Mucosa of descending colon (tissue), 3 donors: ENCODE results near the gene SGPP2. TPM values are rescaled to one million over a fixed set of nuclear protein-coding genes. Genes with fewer than 3 reads are reported as not detected.

Source experiments
- ATAC-seq: fragments of 200-7000 bp; cut with Tn5 transposase; one replicate; pipeline ENCODE4 v1.9.1; 2020; ENCODE audit warnings: mild to moderate bottlenecking, moderate library complexity
- DNase-seq, 3 donors: peaks; one replicate each; pipeline ENCODE4 v3.0.0-alpha.2; 2020
- H3K36me3 ChIP-seq: fragments of 200-600 bp; one replicate; pipeline ENCODE4 v1.8.0; 2021; ENCODE audit warnings: low read depth, mild to moderate bottlenecking
- H3K4me1 ChIP-seq: fragments of 200-600 bp; one replicate; pipeline ENCODE4 v1.8.0; 2021; ENCODE audit warnings: low read depth, mild to moderate bottlenecking
- H3K4me3 ChIP-seq: fragments of 200-600 bp; one replicate; pipeline ENCODE4 v1.8.0; 2021; ENCODE audit warnings: mild to moderate bottlenecking
- H3K9me3 ChIP-seq: fragments of 200-600 bp; one replicate; pipeline ENCODE4 v1.8.0; 2021; ENCODE audit warnings: mild to moderate bottlenecking
- intact Hi-C, 2 donors: fragments of 100-400 bp; cut with DNase I in 1 of 2; cut with micrococcal nuclease in 1 of 2; formaldehyde crosslinking; loops; one replicate each; pipeline versions ENCODE4 v1.11.0 to v1.11.1; 2022; cut with DNase I, micrococcal nuclease
- total RNA-seq, 3 donors: library from RNA; stranded (reverse); fragmentation: NEBNext Ultra II Directional in 2 of 3; extraction: Animal tissue kit (Norgen Biotek cat#: 25700) in 2 of 3; gene quantifications; one replicate each; pipeline versions ENCODE4 v1.2.1 to v1.2.4, GENCODE V29; 2021 to 2023
- TF ChIP-seq, protein P1 (sequence below): fragments of 200-600 bp; IDR thresholded peaks from one replicate; pipeline ENCODE4 v1.8.0; 2022; ENCODE audit warnings: antibody characterized with exemption, mild to moderate bottlenecking
- donor health status: DM: no; HTN: no; CAD: no; lungs with moderate emphysema.
- donor health status: DM: no; HTN: no; CAD: no.
- donor health status: DM: no; HTN: yes; CAD: no.

The SGPP2 gene
- total RNA-seq, 3 donors from 2014 or later: 31.3 to 101 (median 75.2) TPM

DNA sequence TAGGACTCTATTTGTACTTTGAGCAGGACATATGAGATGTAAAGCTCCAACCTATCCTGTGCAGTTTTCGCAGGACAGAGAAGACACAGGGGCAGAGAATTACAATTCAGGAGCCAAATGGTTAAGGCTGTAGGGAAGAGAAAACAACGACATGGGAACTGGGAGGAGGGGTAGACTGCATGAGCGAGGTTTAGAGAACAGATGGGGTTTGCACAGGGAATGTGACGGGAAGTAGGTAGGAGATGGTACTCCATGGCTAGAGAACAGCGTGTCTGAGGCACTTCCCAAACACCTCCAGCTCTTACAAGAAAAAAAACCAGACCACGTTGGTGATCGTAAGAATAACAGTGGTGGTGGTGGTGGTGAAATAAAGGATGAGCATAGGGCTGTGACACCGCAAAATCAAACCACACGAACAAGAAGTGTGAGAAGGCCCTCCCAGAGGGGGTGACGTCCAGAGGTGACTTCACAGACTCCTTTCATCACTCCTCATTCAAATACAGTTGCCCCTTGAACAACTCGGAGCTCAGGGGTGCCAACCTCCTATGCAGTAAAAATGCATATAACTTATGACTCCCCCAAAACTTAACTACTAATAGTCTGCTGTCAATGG is 138.9 kb downstream of the SGPP2 start:
- ATAC-seq (no peak), DNase-seq (no peak)
- intact Hi-C loops: loop anchor here (5.0 kb wide), 1 partner anchor 246 kb away; no protein-coding TSS in a partner anchor
- TF ChIP-seq, protein P1, sequence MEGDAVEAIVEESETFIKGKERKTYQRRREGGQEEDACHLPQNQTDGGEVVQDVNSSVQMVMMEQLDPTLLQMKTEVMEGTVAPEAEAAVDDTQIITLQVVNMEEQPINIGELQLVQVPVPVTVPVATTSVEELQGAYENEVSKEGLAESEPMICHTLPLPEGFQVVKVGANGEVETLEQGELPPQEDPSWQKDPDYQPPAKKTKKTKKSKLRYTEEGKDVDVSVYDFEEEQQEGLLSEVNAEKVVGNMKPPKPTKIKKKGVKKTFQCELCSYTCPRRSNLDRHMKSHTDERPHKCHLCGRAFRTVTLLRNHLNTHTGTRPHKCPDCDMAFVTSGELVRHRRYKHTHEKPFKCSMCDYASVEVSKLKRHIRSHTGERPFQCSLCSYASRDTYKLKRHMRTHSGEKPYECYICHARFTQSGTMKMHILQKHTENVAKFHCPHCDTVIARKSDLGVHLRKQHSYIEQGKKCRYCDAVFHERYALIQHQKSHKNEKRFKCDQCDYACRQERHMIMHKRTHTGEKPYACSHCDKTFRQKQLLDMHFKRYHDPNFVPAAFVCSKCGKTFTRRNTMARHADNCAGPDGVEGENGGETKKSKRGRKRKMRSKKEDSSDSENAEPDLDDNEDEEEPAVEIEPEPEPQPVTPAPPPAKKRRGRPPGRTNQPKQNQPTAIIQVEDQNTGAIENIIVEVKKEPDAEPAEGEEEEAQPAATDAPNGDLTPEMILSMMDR: no peak
- Histone ChIP-seq H3K4me3 (no peak overlapping the region), H3K36me3 (no peaks in the 10 kb centered on the region), H3K4me1 (no peaks in the 10 kb centered on the region), H3K9me3 (no peaks in the 10 kb centered on the region)

DNA sequence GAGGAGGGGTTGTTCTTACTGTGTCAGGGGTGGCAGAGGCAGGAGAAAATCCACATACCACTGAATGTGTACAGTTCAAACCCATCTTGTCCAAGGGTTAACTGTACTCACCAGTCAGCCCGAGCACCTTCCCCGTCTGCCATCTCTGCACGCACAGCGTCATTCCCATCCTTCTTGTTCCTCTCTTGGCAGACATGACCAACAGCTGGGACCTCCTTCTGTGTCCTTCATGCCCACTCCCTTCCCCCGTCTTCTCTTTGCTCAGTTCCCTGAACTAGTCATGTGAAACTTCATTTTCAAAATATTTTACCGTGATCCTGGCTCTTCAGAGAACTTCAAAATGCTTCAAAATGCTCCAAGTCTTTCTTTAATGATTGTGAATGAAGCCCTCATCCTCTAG is 139.6 kb downstream of the SGPP2 start:
- DNase-seq: no peak
- Histone ChIP-seq H3K9me3 (no peaks in the 10 kb centered on the region), H3K4me1 (no peaks in the 10 kb centered on the region), H3K4me3 (no peak overlapping the region), H3K36me3 (no peaks in the 10 kb centered on the region)
- ATAC-seq: no peak
- TF ChIP-seq, protein P1: no peak
- intact Hi-C loops: loop anchor here (5.0 kb wide), 1 partner anchor 247 kb away; no protein-coding TSS in a partner anchor

DNA sequence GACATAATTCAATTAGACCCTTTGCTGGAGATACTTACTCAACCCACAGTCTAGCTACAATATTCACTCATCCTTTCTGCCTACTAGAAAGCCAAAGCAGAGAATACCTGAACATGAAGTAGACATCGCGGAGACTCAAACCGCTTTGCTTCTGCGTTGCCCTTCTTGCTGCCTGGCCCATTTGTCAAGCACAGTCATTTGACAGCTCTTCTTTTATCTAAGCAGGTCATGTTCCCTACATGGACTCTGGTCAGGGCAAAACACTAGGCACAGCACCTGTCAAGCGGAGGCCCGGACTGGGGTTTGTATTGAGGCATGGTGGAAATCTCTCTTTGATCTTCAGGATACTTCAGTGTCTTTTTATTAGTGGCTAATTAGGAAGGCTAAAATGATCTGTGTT is 141.9 kb downstream of the SGPP2 start:
- TF ChIP-seq, protein P1: no peak
- ATAC-seq (no peak), DNase-seq (no peak)
- Histone ChIP-seq H3K4me3 (no peak overlapping the region), H3K4me1 (no peaks in the 10 kb centered on the region), H3K9me3 (no peaks in the 10 kb centered on the region), H3K36me3 (no peaks in the 10 kb centered on the region)
- intact Hi-C loops: no loop called here

DNA sequence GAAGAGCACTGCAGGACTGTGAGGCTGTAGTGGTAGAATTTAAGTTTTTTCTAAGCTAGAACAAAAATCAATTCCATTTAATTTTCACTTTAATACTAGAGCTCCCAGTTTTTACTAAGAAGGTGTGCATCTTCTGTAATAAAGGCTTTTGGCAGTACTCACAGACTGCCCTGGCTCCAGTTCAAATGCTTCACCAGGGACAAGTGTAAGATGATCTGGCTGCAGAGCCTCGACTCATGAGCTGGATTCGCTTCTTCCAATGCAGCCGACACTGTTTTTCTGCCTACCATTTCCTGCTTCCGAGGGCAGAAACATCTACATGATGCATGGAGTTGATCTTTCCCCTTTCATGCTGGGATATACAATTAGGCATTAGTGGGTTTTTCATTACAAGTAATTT is 144.5 kb downstream of the SGPP2 start:
- no peak for ATAC-seq
- Histone ChIP-seq H3K4me3 (no peak overlapping the region), H3K4me1 (no peaks in the 10 kb centered on the region), H3K36me3 (no peaks in the 10 kb centered on the region), H3K9me3 (no peaks in the 10 kb centered on the region)
- intact Hi-C loops: no loop called here
- no peak for DNase-seq
- TF ChIP-seq, protein P1: no peak

DNA sequence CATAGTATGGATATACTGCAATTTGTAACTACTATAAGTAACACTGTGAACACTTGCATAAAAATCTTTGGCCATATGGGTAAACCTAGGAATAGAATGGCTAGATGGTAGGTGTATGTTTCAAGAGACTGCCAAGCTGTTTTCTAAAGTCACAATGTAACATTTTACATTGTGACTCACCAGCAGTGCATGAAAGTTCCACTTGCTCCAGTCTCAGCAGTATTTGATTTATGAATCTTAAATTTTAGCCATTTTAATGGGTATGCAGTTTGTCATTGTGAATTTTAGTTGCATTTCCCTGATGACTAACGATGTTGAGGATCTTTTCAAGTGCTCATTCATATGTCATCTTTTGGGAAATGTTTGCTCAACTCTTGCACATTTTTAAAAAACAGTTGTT is 145.5 kb downstream of the SGPP2 start:
- H3K36me3 ChIP-seq: no peaks in the 10 kb centered on the region
- H3K4me1 ChIP-seq: no peaks in the 10 kb centered on the region
- DNase-seq (no peak), ATAC-seq (no peak)
- no peak overlapping the region for H3K4me3 ChIP-seq
- intact Hi-C loops: no loop called here
- TF ChIP-seq, protein P1: no peak
- H3K9me3 ChIP-seq: no peaks in the 10 kb centered on the region
